NCI-H748 (cell line): ENCODE data around the gene SGSM2.

ENCODE experiments used
- DNase-seq: peaks from one replicate; lab custom pipeline; 2025; ENCODE audit not compliant: unreplicated experiment; lab: John Stamatoyannopoulos, UW

Gene SGSM2

DNA sequence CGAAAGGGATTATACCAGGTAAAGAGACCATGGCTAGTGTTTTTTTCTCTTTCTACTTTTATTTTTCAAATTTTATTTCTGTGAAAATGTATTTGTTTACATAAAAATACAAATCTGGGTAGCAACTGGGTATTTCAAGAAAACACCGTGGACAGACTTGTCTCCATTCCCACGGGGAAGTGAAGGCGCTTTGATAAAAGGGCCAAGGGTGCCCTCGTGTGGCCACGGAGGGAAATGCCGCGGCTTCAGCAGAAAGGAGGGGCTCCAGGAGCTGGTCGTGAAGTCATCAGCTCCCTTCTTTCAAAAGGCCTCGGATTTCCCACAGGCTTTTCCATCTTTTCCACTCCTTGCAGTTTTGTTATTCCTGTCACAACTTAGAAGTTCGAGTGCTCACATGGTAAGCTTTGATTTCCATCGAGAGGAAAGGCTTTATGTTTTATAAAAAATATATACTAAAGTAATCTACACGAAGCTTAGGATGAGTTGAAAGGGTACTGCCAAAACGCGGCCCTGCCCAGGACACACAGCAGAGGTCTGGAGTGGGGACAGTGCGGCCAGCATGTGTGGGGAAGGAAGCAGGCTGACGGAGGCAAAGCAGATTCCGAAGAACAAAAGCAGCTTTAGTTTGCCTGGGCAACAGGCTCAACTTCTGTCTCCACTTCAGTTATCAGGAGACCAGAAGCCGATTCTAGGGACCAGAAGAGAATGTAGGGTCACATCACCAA lies 78.9 kb downstream of the SGSM2 start:
- DNase-seq, result peak; percentile 82

DNA sequence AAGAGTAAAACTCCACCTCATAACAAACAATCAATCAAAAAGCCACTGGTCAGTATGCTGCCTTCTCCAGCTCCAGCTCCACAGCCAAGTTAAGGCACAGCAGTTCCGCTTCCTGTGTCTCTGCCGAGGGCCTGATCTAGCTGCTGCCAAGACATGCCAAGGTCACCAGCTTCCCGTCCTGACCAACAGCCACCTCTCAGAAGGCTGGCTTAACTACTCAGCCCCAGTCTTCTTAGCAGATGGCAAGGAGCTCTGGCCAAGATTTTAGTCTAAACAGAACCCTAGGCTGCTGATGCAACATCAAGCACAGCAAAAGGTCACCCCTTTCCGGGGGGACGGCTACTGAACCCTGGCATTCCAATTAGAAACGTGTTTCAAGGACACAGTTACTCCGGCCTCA lies 81.3 kb downstream of the SGSM2 start:
- no peak for DNase-seq

DNA sequence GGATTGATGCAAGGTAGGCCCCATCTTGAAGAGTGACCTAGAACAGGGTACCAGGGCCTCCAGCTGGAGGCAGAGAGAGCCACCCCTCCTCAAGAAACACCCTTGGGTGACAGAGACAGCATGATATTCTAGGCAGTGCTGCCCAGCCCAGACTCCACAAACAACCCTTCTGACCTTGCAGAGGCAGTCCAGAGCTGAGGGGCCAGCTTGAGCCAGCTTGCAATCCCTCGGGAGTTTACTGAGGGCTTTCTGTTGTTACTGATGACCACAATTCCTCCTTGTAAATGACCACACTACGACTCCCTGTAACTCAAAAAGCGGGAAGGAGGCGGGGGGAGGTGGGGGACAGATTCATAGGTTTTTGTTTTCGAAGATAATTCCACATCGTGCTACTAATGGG lies 82.2 kb downstream of the SGSM2 start:
- DNase-seq, result no peak

DNA sequence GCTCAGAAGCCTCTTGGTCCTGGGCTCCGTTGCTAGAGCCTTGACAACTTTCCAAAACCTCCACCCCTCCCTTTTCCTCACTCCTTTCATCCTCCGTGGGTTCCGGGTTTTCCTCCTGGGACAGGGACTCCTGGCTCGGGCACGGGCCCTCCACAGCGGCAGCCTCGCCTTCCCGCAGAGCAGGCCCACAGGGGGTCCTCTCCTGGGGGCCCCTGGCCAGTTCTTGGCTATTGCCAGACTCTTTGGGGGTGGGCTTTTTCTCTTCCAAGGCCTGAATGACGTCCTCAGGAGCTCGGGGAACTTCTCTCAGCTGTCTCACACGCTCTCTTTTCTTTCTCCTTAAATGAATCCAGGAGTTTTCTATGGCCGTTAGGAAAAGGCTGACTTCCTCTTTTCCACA lies 82.9 kb downstream of the SGSM2 start:
- DNase-seq, result no peak

DNA sequence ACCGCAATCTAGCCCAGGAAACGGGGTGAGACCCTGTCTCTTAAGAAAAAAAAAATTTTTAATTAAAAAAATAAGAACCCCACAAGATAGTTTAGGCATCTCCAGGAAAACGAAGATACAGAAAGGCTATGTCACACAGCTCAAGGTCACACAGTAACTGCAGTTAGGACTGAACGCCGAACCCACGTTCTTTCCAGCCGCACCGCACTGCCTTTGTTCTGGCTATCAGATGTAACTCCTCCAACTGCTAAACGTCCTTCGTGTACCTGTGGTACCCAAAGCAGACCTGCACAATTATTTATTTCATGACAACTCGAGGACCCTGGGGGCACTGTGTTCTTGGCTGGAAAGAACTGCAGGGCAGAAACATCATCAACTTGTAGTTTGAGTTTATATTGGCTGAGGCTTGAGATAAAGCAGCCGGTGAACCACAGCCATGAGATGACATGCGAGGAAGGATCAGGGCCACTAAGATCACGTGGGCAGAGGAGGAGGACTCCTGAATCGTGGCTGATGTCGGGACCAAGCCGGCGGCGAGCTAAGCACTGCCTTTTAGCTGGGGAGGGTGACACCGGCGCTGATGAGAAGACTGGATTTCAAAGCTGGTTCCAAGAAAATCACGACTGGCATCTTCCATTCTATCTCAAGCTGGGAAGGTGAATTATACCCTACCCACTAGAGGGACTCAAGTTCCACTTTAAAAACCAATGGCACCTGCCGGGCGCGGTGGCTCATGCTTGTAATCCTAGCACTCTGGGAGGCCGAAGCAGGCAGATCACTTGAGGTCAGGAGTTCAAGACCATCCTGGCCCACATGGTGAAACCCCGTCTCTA lies 84.2 kb downstream of the SGSM2 start:
- peak; percentile 52 for DNase-seq

DNA sequence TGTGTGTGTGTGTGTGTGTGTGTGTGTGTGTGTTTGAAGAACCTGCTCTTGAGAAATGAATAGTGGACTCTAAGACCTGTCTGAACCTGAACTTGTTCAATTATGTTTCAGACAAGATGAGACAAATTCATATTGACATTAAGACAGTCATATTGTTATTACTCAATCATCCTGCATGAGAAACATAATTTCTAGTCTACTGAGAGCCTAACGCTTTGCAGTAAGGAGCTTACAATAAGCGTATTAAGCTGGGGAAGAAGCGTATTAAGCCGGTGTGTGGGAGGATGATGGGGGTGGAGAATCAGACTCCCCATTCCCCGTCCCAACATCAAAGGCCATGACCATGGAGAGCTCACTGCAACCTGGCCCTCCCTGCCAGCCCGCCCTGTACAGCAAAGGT lies 86.0 kb downstream of the SGSM2 start:
- DNase-seq, result no peak

DNA sequence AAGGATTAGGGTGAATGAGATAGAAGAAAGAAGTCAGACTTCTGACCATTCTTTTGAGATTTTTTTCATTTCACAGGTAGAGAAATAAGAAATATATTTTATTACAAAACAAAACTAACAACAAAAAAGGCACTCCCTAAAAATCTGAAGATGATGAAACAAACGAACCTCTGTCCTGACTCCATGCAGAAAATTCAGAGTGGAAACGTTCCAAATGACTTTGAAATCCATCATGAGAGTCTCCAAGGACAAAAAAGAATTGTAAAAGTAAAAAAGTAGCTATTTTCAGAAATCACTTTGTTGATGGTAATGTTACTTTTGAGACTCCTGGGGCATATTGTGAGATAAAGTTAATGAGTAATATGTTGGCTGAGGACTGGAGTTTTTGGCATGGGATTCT lies 89.9 kb downstream of the SGSM2 start:
- no peak for DNase-seq

DNA sequence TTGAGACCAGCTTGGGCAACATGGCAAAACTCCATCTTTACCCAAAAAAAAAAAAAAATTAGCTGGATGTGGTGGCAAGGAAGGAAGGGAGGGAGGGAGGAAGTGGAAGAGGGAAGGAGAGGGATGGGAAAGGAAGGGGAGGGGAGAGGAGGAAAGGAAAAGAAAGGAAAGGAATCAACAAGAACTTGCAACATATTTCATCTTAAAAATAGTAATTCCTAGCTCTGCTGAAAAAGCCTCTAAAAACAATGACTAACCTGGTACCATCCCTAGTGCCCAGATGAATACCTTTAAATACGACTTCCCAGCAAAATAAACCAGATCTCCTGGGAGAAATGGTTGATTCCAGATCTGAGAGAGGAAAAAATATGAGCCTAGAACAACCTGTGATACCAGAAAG lies 90.6 kb downstream of the SGSM2 start:
- DNase-seq, result no peak
